ENCODE data around the gene DCTD.

DNA sequence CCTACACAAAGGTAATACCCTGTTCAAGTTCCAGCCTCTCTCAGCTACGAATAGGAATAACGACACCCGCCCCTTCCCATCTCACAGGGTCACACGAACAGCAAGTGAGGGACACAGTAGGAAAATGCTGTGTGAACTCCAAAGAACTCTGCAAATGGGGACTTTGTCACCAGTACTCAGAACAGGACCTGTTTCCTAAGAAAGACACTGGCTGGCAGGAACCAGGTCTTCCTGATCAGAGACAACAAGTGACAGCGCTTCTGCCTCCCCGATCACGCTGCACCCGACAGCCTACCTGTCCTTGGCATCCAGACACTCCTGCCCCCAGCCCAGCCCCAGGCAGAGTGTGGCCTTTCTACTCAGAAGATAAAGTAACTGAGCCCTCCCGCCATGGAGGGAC, 14.2 kb downstream of the DCTD start:
- TF ChIP-seq CTCF (IDR thresholded peaks at IDR 0.05) (no peak), EZH2 (IDR thresholded peaks at IDR 0.05) (no peak)
